ENCODE data around the gene CTDP1.

DNA sequence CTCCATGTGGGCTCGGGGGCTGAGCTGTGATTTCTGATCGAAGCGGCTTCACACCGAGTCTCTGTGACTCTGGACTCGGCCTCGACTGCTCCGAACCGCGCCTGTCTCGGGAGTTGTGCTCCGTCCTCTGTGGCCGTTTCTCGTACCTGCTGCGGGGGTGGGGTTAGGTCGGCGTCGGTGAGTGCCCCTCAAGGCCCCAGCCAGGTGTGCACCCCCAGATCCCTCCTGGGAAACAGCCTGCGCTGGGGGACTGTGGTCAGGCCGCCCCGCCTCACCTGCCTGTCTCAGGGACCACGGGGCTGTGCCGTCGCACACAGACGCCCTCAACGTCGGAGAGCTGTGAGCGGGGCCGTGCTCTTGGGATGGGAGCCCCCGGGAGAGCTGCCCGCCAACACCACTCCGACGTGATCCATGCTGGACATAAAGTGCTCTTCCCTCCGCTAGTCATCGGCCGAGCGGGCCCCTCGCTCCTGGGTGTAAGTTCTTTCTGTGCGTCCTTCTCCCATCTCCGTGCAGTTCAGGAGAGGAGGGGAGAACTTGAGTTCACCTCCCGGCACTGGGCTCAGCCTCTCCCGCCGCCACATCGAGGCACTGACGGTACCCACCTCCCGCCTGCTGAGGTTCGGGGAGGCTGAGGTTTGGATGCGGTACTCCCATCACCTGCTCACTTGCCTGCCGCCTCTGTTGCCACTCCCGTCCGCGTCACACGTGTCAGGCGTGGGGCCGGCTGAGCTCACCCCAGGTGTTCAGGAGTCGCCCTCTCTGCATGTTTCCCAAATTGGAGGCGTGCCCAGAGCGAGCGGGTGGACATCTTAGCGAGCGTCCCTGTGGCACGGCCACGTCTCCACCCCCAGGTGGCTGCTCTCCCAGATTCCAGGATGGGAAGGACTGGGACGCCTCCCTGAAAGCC is 55.7 kb downstream of the CTDP1 start:
- TF ChIP-seq POLR2AphosphoS5 (IDR thresholded peaks at IDR 0.05; ENCODE audit: borderline replicate concordance, low read depth, low read length) (no peak), EZH2 (IDR thresholded peaks at IDR 0.05) (no peak)
